Neural cell (in vitro differentiated cells): ENCODE measurements around the gene ALMS1. TPM values are rescaled to one million over a fixed set of nuclear protein-coding genes. Genes with fewer than 3 reads are reported as not detected.

Experiments
- H2AFZ ChIP-seq: fragments of 200-600, 300-800 bp; sonication (generic), shearing (Covaris generic); 2 replicates; pipeline ENCODE4 v1.6.0; 2014; ENCODE audit warnings: low read depth, mild to moderate bottlenecking, antibody characterized with exemption, low read length, moderate library complexity
- H3F3A ChIP-seq: fragments of 200-600 bp; shearing (Covaris generic); 2 replicates; pipeline ENCODE4 v1.6.1; 2016; ENCODE audit warnings: mild to moderate bottlenecking, moderate library complexity, mixed read lengths, antibody characterized with exemption, low read length; ENCODE audit not compliant: insufficient read depth, poor library complexity, severe bottlenecking
- H3K27ac ChIP-seq: fragments of 200-600, 300-800 bp; sonication (generic), shearing (Covaris generic); 2 replicates; pipeline ENCODE4 v1.5.1; 2014; ENCODE audit warnings: mild to moderate bottlenecking, low read length, moderate library complexity
- H3K27me3 ChIP-seq: fragments of 300-800, 200-600 bp; sonication (generic), shearing (Covaris generic); 2 replicates; pipeline ENCODE4 v1.6.0; 2014; ENCODE audit warnings: mild to moderate bottlenecking, low read depth, low read length, moderate library complexity; ENCODE audit not compliant: insufficient read depth
- H3K36me3 ChIP-seq: fragments of 300-800, 200-600 bp; sonication (generic), shearing (Covaris generic); 2 replicates; pipeline ENCODE4 v1.5.1; 2014; ENCODE audit warnings: mild to moderate bottlenecking, antibody characterized with exemption, low read length, moderate library complexity; ENCODE audit not compliant: insufficient read depth
- H3K4me2 ChIP-seq: fragments of 300-800, 200-600 bp; sonication (generic), shearing (Covaris generic); 2 replicates; pipeline ENCODE4 v1.6.0; 2014; ENCODE audit warnings: mild to moderate bottlenecking, low read length
- H3K4me3 ChIP-seq: fragments of 300-800, 200-600 bp; sonication (generic), shearing (Covaris generic); 2 replicates; pipeline ENCODE4 v1.5.1; 2014; ENCODE audit warnings: mild to moderate bottlenecking, low read length, moderate library complexity
- H3K79me2 ChIP-seq: fragments of 200-600 bp; shearing (Covaris generic); replicated peaks from 2 replicates; pipeline ENCODE4 v1.6.0; 2014; ENCODE audit warnings: mild to moderate bottlenecking, low read length, moderate library complexity; ENCODE audit not compliant: insufficient read depth
- H3K9ac ChIP-seq: fragments of 300-800, 200-600 bp; sonication (generic), shearing (Covaris generic); 2 replicates; pipeline ENCODE4 v1.6.1; 2016; ENCODE audit warnings: mild to moderate bottlenecking, low read length, mixed read lengths
- H3K9me2 ChIP-seq: fragments of 200-600 bp; shearing (Covaris generic); 2 replicates; pipeline ENCODE4 v1.6.1; 2016; ENCODE audit warnings: mild to moderate bottlenecking, low read length, mixed read lengths; ENCODE audit not compliant: insufficient read depth
- H3K9me3 ChIP-seq: fragments of 200-600, 300-800 bp; sonication (generic), shearing (Covaris generic); 2 replicates; pipeline ENCODE4 v1.6.1; 2016; ENCODE audit warnings: mild to moderate bottlenecking, mixed run types, low read length, moderate library complexity, mixed read lengths
- H4K20me1 ChIP-seq: fragments of 200-600 bp; shearing (Covaris generic); 2 replicates; pipeline ENCODE4 v1.6.1; 2016; ENCODE audit warnings: mild to moderate bottlenecking, mixed run types; ENCODE audit not compliant: insufficient read depth
- CTCF ChIP-seq: fragments of 450-650 bp; IDR thresholded peaks from 2 replicates; pipeline ENCODE4 v1.5.1; 2014; ENCODE audit warnings: antibody characterized with exemption, mild to moderate bottlenecking, moderate library complexity; ENCODE audit not compliant: poor library complexity, severe bottlenecking
- EP300 ChIP-seq: fragments of 450-650 bp; conservative IDR thresholded peaks from 2 replicates; pipeline ENCODE4 v1.6.1; 2014; ENCODE audit warnings: antibody characterized with exemption, mild to moderate bottlenecking, moderate library complexity; ENCODE audit not compliant: poor library complexity, severe bottlenecking
- EZH2 ChIP-seq: fragments of 200-600, 300-800 bp; shearing (Covaris generic), sonication (generic); IDR thresholded peaks from 2 replicates; pipeline ENCODE4 v1.6.1; 2014; ENCODE audit warnings: antibody characterized with exemption, low read length, borderline replicate concordance, mild to moderate bottlenecking; ENCODE audit not compliant: insufficient read depth, poor library complexity, severe bottlenecking
- MXI1 ChIP-seq: fragments of 450-650 bp; conservative IDR thresholded peaks from 2 replicates; pipeline ENCODE4 v1.6.1; 2014; ENCODE audit warnings: antibody characterized with exemption, mild to moderate bottlenecking; ENCODE audit not compliant: poor library complexity, severe bottlenecking
- POLR2AphosphoS5 ChIP-seq: IDR thresholded peaks from 2 replicates; pipeline ENCODE4 v1.6.1; 2012
- RAD21 ChIP-seq: fragments of 450-650 bp; conservative IDR thresholded peaks from 2 replicates; pipeline ENCODE4 v1.6.1; 2014; ENCODE audit warnings: antibody characterized with exemption, mild to moderate bottlenecking, moderate library complexity
- SMC3 ChIP-seq: fragments of 450-650 bp; conservative IDR thresholded peaks from 2 replicates; pipeline ENCODE4 v1.6.1; 2014; ENCODE audit warnings: antibody characterized with exemption, mild to moderate bottlenecking, moderate library complexity; ENCODE audit not compliant: poor library complexity
- TAF1 ChIP-seq: IDR thresholded peaks from 2 replicates; pipeline ENCODE4 v1.6.1; 2012; ENCODE audit warnings: low read depth
- polyA plus RNA-seq: library from polyadenylated mRNA; depleted of rRNA; stranded (reverse); fragments of >200 nt; gene quantifications from 2 replicates; pipeline ENCODE4 v1.2.3, GENCODE V29; 2014
- TF ChIP-seq, protein P1 (sequence below): IDR thresholded peaks from 2 replicates; pipeline ENCODE4 v1.6.1; 2012; ENCODE audit warnings: borderline replicate concordance

ALMS1 gene
- polyA plus RNA-seq, 1 donor from 2014 or later = 12.2 TPM

- Histone ChIP-seq H3K27ac (no peak overlapping the region), H3K9ac (no peak overlapping the region), H3K27me3 (no peaks in the 10 kb centered on the region), H3K9me3 (peaks cover 1% of the 10 kb centered on the region), H3K9me2 (no peaks in the 10 kb centered on the region), H3K4me2 (no peak overlapping the region), H2AFZ (no peak overlapping the region), H3K36me3 (no peaks in the 10 kb centered on the region), H4K20me1 (no peaks in the 10 kb centered on the region), H3K4me3 (no peak overlapping the region), H3F3A (no peaks in the 10 kb centered on the region), H3K79me2 (no peaks in the 10 kb centered on the region)
- TF ChIP-seq CTCF (no peak), EZH2 (no peak), EP300 (no peak), POLR2AphosphoS5 (no peak), RAD21 (no peak), TAF1 (no peak), SMC3 (no peak), MXI1 (no peak)
- TF ChIP-seq, protein P1, sequence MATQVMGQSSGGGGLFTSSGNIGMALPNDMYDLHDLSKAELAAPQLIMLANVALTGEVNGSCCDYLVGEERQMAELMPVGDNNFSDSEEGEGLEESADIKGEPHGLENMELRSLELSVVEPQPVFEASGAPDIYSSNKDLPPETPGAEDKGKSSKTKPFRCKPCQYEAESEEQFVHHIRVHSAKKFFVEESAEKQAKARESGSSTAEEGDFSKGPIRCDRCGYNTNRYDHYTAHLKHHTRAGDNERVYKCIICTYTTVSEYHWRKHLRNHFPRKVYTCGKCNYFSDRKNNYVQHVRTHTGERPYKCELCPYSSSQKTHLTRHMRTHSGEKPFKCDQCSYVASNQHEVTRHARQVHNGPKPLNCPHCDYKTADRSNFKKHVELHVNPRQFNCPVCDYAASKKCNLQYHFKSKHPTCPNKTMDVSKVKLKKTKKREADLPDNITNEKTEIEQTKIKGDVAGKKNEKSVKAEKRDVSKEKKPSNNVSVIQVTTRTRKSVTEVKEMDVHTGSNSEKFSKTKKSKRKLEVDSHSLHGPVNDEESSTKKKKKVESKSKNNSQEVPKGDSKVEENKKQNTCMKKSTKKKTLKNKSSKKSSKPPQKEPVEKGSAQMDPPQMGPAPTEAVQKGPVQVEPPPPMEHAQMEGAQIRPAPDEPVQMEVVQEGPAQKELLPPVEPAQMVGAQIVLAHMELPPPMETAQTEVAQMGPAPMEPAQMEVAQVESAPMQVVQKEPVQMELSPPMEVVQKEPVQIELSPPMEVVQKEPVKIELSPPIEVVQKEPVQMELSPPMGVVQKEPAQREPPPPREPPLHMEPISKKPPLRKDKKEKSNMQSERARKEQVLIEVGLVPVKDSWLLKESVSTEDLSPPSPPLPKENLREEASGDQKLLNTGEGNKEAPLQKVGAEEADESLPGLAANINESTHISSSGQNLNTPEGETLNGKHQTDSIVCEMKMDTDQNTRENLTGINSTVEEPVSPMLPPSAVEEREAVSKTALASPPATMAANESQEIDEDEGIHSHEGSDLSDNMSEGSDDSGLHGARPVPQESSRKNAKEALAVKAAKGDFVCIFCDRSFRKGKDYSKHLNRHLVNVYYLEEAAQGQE = no peak
These were observed 268.5 kb downstream of the ALMS1 start for GRCh38 chr2:73654175-73654574.

Other genes starting within 250 kb of the ALMS1 start
- not detected in 2 replicates for gene NOTO, start 183.3 kb upstream of the ALMS1 start, polyA plus RNA-seq
- gene SMYD5, start 171.6 kb upstream of the ALMS1 start, polyA plus RNA-seq = 15.5 and 21.3 TPM in 2 replicates
- 36.5 TPM in 2 replicates for gene PRADC1, start 152.6 kb upstream of the ALMS1 start, polyA plus RNA-seq
- 309 and 310 TPM in 2 replicates for gene CCT7, start 151.5 kb upstream of the ALMS1 start, polyA plus RNA-seq
- gene FBXO41, start 101.4 kb upstream of the ALMS1 start, polyA plus RNA-seq = 6.0 and 6.7 TPM in 2 replicates
- 0.90 TPM in 1 of 2 replicates, not detected in the other for gene EGR4, start 92.3 kb upstream of the ALMS1 start, polyA plus RNA-seq